Medulla oblongata (tissue), 1 donor: ENCODE measurements around the gene COG8.
A peak's percentile ranks its signal among the peaks of the same experiment; 100 is the strongest.

ENCODE experiments used
- DNase-seq: peaks from one replicate; pipeline ENCODE4 v3.0.0-alpha.2; 2015; ENCODE audit errors: extremely low spot score

Gene COG8

GRCh38 chr16:69345923-69346322 lies 6.6 kb upstream of the COG8 start:
- no peak for DNase-seq

- DNase-seq = no peak
Observed at GRCh38 chr16:69344171-69344570, 4.8 kb upstream of the COG8 start.

- DNase-seq = no peak
Observed at GRCh38 chr16:69340095-69340644, 806 bp upstream of the COG8 start.

- no peak for DNase-seq
Observed at GRCh38 chr16:69338557-69339288, 641 bp downstream of the COG8 start.

- DNase-seq = no peak
Observed at GRCh38 chr16:69334696-69335095, 4.7 kb downstream of the COG8 start.

GRCh38 chr16:69330286-69331109 lies 8.9 kb downstream of the COG8 start, which contains the start of gene PDF:
Gene PDF, minus strand, starts transcription at chr16:69330588. Its CDS starts 18 bp downstream, at chr16:69330570.
- peak; percentile 95 for DNase-seq

- DNase-seq = no peak
Observed at GRCh38 chr16:69329369-69330285, 9.7 kb downstream of the COG8 start.

- DNase-seq = no peak
Observed at GRCh38 chr16:69328854-69329316, 10.5 kb downstream of the COG8 start.

GRCh38 chr16:69327585-69328310 lies 11.6 kb downstream of the COG8 start:
- no peak for DNase-seq

- no peak for DNase-seq
Observed at GRCh38 chr16:69326172-69326873, 13.0 kb downstream of the COG8 start.

- no peak for DNase-seq
Observed at GRCh38 chr16:69325784-69326171, 13.6 kb downstream of the COG8 start.

- DNase-seq = no peak
Observed at GRCh38 chr16:69324585-69325253, 14.6 kb downstream of the COG8 start.

- peak; percentile 68 for DNase-seq
Observed at GRCh38 chr16:69324013-69324531, 15.3 kb downstream of the COG8 start.

GRCh38 chr16:69323415-69323814 lies 15.9 kb downstream of the COG8 start:
- DNase-seq = no peak

- DNase-seq = no peak
Observed at GRCh38 chr16:69322343-69322742, 17.0 kb downstream of the COG8 start.

GRCh38 chr16:69321080-69321479 lies 18.3 kb downstream of the COG8 start:
- DNase-seq = no peak

GRCh38 chr16:69320740-69321073 lies 18.7 kb downstream of the COG8 start:
- DNase-seq = no peak

GRCh38 chr16:69319826-69320739 lies 19.3 kb downstream of the COG8 start:
- no peak for DNase-seq
